ENCODE data around the gene C9orf85. TPM values are rescaled to one million over a fixed set of nuclear protein-coding genes. Genes with fewer than 3 reads are reported as not detected.
"Not testable (repeated sequence)": the region's sequence is repeated elsewhere in the genome, so short reads cannot be mapped to it uniquely, and the experiment has no call there.

The C9orf85 gene
- polyA plus RNA-seq, 3 donors: 15.5 to 18.1 (median 18.0) TPM

DNA sequence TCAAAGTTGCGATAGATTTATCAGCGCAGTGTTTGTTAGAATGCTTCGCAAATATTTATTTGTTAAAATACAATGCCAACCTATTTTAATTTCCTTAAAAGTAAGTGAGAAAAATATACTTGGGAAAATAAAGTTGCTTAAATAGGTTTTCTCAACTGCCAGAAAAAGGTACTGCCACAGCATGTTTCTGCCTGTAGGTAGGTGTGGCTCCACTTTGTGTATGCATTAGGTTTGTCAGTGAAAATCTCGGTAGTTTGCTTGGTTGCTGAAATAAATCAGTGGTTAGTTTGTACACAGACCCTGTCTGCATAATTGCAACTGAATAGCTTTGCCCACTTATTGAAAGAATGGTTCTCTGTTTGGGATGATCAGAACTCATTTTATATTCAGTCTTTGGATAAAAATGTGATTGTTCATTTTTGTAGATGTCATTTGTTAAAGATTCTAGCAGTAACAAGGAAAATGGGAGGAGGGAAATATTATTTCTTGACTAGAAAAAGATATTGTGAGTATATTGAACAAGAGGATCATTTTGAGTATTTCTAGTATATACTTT, 25.7 kb downstream of the C9orf85 start:
- DNase-seq (ENCODE audit: low read depth in 3 of 3, low spot score in 2 of 3): no peak

DNA sequence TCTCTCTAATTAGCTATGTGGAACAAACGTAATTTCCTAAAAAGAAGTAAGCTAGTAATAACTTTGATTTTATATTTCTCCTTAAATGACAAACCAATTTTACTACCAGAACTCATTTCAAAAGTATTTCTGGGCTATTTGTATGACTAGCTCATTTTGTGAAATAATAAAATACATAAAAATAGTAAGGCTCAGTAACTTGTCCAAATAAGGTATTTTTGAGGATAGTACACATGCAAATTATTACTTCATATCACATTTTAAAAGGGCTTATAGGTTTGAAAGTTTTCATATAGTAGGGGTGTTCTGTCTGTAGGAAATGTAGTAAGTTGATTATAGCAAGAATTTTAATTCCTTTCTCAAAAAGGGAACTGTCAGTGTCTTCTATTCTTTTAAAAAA, 26.5 kb downstream of the C9orf85 start:
- no peak for DNase-seq (ENCODE audit: low read depth in 3 of 3, low spot score in 2 of 3)

DNA sequence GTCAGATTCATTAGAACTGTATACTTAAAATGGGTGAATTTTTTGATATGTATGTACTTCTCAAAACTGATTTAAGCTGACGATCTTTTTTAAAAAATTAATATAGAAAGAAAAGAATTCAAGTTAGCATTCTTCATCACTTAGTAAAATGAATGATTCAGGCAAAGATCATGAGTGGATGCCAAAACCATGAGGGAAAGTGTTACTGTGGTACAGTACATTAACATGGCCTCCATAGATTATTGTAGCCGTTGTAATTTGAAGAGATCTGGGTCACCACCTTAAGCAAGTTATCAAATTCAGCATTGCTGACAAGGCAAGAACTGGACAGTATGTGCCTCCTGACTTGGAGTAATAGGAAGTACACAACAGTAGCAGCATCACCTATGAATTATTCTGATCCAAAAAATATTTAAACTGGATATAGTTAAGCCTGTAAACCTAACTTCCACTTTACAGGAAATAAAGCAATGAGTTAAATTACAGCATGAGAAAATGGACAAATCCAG, 29.7 kb downstream of the C9orf85 start:
- DNase-seq (ENCODE audit: low read depth in 3 of 3, low spot score in 2 of 3): no peak

- DNase-seq (ENCODE audit: low read depth in 3 of 3, low spot score in 2 of 3): no peak
Measured at GRCh38 chr9:71941998-71942567, 30.6 kb downstream of the C9orf85 start.

GRCh38 chr9:71944754-71945375, 33.4 kb downstream of the C9orf85 start:
- no peak for DNase-seq (ENCODE audit: low read depth in 3 of 3, low spot score in 2 of 3)

GRCh38 chr9:71954652-71955051, 43.2 kb downstream of the C9orf85 start:
- not testable (repeated sequence) for DNase-seq (ENCODE audit: low read depth in 3 of 3, low spot score in 2 of 3)

DNA sequence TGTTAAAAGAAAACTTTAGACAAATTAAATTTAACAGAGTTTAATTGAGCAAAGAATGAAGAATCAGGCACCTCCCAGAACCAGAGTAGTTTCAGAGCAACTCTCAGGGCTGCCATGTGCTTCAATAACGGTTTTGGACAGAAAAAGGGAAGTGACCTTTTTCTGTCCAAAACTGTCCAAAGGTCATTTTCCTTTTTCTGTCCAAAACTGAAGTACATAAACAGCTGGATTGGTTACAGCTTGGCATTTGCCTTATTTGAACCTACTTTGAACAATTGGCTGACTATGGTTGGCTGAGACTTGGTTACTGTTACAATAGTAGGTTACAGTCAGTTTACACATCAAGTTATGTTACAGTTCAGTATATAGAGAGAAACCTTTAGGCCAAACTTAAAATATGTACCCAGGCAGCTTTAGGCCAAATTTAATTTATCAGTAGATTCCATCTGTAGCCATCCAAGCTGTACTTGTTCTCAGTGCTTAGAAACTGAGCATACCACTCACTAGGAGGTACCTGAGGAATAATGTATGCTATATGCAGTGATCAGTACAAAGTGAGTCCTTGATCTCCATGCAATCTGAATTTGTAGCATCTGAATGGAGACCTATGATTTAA, 44.0 kb downstream of the C9orf85 start:
- DNase-seq (ENCODE audit: low read depth in 3 of 3, low spot score in 2 of 3): no peak

GRCh38 chr9:71962328-71962727, 50.9 kb downstream of the C9orf85 start:
- no peak for DNase-seq (ENCODE audit: low read depth in 3 of 3, low spot score in 2 of 3)

GRCh38 chr9:71963471-71963996, 52.1 kb downstream of the C9orf85 start:
- DNase-seq (ENCODE audit: low read depth in 3 of 3, low spot score in 2 of 3): not testable (repeated sequence)

DNA sequence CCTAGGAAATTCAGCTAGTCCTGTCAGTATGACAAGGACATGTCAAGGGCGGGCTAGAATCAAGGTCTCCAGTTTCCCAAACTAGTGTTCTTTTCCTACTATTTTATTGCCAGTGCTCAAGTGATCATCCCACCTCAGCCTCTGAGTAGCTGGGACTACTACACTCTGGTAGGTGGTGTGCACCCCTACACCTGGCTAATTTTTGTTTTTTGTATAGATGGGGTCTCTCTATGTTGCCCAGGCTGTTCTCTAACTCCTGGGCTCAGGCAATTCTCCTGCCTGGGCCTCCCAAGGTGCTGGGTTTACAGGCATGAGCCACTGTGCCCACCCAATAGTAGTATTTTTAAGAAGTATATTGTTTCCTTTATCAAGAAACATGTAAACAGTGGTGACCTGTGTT, 54.0 kb downstream of the C9orf85 start:
- no peak for DNase-seq (ENCODE audit: low read depth in 3 of 3, low spot score in 2 of 3)

DNA sequence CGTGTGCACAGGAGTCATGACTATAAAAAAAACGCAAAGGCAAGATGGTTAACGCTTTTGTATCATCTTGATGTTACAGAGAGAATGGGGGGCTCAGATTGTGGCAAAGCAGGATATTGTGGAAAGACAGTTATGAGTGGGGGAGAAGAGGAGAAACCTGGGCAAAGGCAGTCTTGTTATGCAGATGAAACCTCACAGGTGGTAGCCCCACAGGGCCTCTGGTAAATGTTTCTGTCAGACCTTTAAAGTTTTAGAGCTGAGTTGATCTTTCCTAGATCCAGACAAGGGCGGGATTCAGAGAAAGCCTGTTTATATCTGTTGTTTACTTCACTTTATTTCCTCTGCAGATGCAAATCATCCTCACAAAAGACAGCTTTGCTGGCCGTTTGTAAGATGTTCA, 55.2 kb downstream of the C9orf85 start:
- no peak for DNase-seq (ENCODE audit: low read depth in 3 of 3, low spot score in 2 of 3)

DNA sequence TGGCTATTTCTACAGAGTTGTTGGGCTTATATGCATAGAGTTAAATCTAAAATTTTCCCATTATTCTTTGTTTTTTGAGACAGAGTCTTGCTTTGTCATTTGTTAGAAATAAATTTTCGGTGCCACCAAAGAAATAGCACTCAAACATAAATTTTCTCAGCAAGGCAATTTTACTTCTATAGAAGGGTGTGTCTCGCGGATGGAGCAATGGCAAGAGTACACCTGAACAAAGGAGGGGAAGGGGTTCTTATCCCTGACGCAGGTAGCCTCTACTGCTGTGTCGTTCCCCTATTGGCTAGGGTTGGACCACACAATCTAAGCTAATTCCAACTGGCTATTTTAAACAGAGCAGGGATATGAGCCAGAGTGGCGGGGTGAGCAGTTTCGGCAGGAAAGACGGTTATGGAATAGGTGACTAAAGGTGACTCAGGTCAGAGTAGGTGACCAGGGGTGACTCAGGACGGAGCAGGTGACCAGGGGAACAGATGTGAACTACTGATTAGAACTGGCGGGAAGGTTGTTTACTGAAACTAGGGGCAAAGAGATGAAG, 57.2 kb downstream of the C9orf85 start:
- no peak for DNase-seq (ENCODE audit: low read depth in 3 of 3, low spot score in 2 of 3)

GRCh38 chr9:71975833-71976232, 64.4 kb downstream of the C9orf85 start:
- no peak for DNase-seq (ENCODE audit: low read depth in 3 of 3, low spot score in 2 of 3)

DNA sequence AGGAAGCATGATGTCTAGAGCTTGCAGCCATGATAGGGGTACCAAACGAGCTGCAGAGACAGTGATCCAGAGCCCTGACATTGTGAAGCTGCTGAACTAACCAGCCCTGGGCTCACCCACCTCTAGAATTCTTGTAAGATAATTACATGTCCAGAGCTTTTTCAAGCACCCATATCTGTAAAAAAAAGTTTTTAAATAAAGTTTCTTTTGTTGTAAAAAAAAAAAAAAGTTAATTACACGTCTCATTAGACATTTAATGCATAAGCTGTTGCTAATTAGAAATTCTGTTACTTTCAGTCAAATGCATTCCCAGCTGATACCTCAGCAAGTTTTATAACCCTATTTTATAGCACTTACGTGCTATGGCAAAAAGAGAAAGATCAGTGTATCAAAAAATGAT, 65.6 kb downstream of the C9orf85 start:
- DNase-seq (ENCODE audit: low read depth in 3 of 3, low spot score in 2 of 3): no peak

- no peak for DNase-seq (ENCODE audit: low read depth in 3 of 3, low spot score in 2 of 3)
Measured at GRCh38 chr9:71980266-71981190, 69.1 kb downstream of the C9orf85 start.

GRCh38 chr9:71981944-71982343, 70.5 kb downstream of the C9orf85 start:
- DNase-seq (ENCODE audit: low read depth in 3 of 3, low spot score in 2 of 3): no peak

DNA sequence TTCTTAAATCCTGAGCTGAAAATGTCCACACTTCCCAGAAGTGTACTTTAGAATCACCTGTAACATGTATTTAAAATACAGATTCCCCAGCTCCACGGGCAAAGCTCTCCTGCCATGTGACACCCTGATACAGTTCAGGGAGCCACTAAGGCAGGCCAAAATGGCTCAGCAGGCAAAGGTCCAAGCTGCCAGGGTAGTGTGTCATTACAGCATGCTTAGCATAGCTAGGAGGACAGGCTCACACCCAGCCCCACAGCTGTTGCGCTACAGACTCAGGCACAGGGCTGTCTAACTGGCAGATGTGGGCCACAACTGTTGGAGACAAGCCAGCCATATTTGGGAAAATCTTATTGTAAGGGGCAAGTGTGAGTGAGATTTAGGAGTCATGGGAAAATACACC, 73.0 kb downstream of the C9orf85 start:
- DNase-seq (ENCODE audit: low read depth in 3 of 3, low spot score in 2 of 3): no peak

DNA sequence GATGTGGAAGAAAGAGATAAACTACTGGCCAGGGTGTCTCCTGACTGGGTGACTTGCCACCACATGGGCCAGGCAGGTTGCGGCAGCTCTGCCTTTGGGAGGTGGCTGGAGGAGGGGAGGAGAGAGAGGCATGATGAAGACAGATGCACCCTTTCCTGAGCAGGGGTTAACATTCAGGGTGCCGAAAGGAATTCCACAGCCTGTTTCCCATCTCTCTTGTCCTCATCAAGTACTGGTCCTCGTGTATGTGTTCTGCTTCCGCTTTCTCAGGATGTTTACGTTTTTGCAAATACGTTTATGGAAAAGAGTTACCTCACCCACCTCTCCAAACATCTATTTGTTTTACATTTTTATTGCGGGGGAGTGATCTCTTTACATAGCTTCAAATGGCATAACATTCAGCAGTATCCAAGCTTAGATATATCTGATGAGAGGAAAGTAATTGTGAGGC, 73.4 kb downstream of the C9orf85 start:
- DNase-seq (ENCODE audit: low read depth in 3 of 3, low spot score in 2 of 3): no peak

DNA sequence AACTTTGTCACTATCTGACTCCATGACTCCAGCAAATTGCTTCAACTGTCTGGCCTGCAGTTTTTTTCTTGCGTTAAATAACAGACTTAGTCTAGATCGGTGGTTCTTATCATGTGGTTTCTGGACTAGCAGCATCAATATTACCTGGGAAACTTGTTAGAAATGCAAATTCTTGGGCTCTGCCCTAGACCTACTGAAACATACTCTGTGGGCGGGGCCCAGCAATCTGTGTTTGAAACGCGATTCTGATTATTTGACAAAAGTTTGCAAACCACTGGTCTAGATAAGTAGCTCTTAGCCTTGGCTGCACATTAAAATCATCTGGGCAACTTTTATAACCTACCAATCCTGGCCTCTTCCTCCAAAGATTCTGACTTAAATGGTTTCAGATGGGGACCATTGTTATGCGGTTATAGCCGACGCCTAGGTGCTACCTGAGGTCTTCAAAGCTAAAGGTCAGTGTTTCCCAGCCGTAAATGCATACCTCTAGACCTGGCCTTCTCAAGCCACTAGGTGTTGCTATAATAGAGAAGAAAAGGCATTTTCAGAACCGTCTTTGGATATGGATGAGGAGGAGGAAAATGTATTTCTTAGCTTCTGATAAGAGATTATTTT, 74.0 kb downstream of the C9orf85 start:
- no peak for DNase-seq (ENCODE audit: low read depth in 3 of 3, low spot score in 2 of 3)

- no peak for DNase-seq (ENCODE audit: low read depth in 3 of 3, low spot score in 2 of 3)
Measured at GRCh38 chr9:71986900-71987299, 75.5 kb downstream of the C9orf85 start.
